DMS153 (cell line): ENCODE results near the gene MORF4L1.
"Not testable (repeated sequence)": the region's sequence is repeated elsewhere in the genome, so short reads cannot be mapped to it uniquely, and the experiment has no call there.

ENCODE experiments used
- DNase-seq: peaks from one replicate; lab custom pipeline; 2025; lab: John Stamatoyannopoulos, UW

Gene MORF4L1

DNA sequence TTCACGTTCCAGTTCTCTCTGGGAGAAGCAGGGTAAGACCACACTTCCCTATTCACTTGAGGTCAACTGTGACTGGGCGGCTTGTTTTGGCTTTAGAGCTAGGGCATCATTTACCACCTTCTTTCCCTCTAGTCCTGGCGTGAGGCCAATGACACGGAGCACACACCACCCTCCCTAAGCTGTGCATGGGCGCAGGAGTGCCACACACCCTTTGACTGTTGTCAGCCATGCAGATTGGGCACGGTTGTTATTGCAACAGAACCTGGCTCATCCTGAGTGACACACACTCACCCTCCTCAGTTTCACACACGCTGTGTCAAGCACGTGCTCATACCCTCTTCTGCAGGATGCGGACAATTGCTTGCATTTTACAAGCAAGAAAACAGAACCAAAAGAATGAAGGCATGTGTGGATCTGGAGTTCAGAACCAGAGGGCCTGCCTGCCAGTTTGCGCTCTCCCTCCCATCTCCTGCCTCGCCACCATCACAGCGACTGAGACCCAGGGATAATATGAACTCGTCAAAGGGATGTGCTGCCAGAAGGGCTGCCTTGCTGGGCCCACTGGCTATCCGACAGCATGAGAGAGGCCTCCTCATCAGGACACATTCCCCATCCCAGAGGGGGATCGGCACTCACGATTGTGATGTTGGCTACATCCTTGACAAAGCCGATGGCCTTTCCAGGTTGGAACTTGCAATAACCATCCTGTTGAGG is 54.5 kb downstream of the MORF4L1 start:
- DNase-seq, result no peak

GRCh38 chr15:78928176-78928575 is 55.5 kb downstream of the MORF4L1 start:
- DNase-seq, result not testable (repeated sequence)

DNA sequence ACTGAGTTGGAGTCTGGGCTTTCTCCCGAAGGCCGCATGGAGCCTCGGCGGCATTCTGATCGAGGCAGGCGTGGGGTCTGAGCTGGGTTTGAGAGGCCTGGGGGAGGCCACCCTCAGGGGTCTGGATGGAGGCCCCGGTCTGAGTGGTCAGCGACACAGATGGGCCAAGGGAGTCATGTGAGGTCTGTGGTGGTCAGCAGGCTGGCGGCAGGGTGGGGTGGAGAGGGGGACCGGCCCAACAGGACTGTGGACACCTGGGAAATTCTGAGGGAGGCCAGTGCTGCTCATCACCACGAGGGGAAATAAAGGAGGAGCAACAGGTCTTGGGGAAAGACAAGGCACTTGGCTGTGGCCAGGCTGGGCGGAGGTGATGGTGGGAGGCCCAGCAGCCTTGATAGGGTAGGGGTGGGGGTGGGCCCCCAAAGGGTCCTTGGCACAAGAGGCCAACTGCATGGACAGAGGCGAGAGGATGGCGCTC is 56.0 kb downstream of the MORF4L1 start:
- DNase-seq, result no peak

DNA sequence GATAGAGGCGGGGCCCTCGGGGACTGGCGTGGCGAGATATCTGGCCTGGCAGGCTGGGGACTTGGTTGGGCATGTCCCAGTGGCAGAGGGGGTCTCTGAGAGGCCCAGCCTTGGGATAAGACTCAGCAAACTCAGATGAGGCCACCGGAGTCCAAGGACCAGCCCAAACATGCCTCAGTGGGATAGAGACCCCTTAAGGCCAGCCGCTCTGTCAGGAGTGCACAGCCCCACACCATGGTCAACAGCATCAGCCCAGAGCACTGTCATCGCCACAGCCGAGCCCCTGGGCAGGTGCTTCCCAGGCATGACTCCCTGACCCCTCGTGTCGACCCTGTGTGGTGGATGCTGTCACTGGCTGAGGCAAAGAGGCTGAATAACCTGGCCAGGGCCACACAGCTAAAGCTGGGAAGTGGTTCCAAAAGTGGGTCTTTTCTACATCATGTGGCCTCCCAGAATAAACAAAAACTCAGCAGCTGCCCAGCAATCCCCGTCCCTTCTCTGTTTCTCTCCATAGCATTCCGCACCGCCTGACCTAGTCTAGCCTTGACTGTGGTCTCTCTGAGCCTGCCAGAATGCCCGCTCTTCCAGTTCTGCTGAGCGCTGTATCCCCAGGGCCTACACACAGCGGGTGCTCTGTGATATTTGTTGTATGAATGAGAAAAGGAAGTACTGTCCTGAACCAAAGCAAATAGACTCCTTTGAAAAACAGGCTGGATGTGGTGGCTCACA is 57.0 kb downstream of the MORF4L1 start:
- no peak for DNase-seq

GRCh38 chr15:78930577-78931388 is 58.1 kb downstream of the MORF4L1 start:
- no peak for DNase-seq

DNA sequence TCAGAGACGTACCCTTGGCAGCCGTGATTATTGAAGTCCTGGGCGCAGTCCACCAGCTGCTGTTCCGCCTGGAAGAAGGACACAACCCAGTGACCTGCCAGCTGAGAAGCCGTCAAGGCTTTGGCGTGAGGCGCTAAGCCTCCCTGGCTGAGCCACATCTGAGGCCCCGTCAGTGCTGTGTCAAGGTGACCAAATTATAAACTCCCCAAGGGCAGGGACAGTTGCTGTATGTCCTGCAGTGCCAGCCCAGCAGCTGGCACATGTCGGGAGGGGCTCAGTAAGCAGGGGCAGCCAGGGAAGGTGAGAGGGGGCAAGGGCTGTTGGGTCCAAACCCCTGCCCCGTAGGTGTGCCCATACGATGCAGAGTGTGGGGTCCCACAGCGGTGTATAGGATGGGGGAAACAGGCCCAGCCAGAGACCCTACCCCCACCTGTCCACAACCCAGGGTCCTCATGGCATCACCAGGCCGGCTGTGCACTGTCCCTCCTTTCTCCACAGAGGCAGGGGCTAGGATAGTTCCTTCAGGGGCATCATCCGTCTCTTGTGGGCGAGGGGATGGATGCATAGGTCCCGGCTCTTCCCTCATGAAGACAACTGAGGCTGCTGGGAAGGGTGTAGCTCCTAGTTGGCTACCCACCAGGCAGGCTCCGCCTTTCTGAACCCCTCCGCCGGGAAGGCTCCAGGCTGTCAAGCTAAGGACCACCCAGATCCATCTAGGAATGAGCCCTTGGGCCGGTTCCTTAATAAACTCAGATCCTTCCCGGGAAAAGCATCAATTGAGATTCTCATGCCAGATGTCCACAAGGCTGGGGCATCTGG is 59.0 kb downstream of the MORF4L1 start:
- no peak for DNase-seq

DNA sequence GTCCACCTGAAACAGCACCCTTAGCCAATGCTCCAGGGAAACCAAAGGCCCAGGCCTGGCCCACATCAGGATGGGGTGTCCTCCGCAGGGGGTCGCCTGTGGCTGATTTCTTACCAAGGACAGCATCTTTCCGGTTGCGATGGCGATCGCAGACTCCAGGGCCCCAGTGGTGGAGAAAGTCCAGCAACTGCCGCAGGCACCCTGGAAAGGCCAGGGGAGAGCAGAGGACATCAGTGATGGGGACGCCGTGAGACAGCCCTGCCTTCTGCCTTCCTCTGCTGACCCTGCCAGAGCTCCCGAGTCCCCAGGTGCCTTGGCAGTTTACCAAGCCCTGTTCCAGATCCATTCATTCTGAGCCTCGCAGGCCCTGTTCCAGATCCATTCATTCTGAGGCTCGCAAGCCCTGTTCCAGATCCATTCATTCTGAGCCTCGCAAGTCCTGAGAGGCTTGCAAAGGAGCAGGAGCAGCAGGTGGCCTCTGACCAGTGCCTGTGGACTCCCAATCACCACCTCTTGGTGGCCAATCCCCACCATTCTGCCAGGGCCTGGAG is 59.6 kb downstream of the MORF4L1 start:
- no peak for DNase-seq

DNA sequence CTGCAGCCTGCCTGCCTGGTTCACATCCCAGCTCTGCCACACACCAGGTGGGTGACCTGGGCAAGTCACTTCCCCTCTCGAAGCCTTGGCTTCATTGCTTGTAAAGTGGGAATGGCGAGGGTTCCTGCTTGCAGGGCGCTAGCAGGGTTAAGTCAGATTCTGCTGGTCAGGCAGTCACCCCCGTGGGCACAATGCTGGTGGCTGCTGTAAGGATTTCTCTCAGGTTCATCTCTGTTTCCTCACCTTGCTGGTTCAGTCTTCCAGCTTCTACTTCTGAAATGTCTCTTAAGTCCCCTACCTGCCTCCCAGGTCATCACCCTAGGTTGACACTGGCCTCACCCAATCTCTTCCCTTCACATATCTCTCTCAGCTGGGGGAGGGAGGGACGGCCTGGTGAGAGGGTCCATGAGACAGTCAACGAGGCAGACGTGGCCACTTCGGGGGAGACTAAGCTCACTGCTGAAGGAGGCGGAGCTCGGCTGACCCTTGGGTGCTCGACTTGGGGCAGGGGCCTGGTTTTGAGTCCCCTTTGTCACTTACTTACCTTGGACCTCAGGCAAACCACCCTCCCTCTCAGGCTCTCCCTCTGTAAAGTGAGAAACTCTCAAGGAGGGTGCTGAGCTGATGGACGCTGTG is 60.6 kb downstream of the MORF4L1 start:
- DNase-seq, result no peak

DNA sequence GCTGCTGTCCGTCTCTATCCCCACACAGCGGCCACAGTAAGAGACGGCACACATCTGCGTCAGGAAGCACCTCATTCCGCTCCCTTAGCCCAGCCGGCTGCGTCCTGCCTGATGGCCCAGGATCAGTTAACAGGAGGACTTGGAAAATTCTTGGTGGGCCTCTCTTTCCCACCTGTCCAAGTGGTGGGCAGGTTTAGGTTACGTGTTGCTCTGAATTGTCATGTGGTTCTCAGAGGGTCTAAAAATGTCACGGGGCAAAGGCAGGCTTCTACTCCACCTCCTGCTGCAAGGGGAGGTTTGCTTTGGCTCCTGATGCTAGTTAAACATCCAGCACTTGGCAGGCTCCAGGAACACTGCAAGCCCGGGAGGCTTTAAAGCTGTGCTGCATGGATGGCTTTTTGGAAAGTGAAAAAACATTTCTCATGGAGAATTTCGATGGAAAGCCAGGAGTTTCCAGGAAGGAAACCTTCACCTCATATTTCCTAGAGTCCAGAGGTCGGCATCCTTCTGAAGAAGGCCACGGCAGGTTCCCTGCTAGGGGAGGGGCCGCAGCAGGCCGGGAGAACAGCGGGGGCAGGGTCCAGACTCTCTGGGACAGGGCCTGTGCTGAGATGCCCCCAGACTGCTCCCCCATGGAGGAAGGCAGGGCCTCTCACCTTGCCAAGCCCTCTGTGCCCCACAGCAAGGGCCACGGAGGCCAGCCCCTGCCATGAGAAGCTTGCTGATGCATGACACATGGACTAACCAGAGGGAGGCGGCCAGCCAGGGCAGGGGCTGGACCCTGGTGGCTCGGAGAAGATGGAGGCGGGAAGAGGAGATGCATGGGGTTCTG is 61.3 kb downstream of the MORF4L1 start:
- DNase-seq, result no peak

GRCh38 chr15:78934655-78935023 is 61.9 kb downstream of the MORF4L1 start:
- DNase-seq, result no peak

- DNase-seq, result no peak
These were observed 64.5 kb downstream of the MORF4L1 start for GRCh38 chr15:78937132-78937739.

DNA sequence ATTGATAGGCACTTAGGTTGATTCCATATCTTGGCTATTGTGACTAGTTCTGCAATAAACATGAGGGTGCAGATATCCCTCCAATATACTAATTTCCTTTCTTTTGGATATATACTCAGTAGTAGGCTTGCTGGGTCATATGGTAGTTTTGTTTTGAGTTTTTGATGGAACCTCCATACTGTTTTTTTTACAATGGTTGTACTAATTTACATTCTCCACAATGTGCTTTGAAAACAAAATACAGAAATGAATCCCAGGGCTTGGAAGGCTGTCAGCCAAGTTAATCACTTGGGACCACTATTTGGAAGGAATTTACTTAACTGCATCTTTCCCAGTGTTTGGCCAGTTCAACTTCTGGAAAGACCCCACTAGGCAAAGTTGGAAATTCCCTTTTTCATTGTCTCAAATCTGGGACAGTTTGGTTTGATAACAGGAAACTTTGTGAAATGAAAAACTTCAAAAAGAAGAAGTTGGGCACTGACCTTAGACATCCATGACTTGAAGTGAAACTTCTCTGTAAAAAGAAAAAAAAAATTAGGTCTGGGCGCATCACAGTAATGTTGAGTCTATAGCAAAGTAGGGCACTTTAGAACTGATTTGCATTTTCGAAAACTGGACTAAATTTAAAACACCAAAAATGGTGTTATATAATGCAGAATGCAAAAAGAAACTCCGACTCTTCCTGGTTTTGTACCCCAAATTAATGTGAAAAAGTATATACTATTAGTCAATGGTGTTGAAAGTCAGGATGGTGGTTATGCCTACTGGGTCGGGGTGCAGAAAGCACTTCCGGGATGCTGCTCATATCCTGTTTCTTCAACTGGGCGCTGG is 66.2 kb downstream of the MORF4L1 start:
- no peak for DNase-seq

- no peak for DNase-seq
These were observed 70.1 kb downstream of the MORF4L1 start for GRCh38 chr15:78942741-78943140.

DNA sequence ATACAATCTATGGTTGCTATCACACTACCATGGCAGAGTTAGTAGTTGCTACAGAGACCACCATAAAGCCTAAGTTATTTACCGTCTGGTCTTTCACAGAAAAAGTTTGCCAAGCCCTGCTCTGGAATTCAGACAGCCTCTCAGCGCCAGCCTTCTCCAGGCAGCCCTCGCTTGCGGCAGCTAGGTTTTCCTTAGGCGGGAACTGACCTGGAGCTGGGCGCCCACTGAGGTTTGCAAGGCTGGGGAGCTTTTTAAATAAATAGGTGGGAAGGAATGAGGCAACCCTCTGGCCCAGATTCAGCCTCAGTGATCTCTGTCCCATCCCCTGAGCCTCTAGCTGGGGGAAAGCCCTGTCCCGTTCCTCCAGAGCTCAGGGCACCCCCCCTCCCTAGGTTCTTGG is 71.0 kb downstream of the MORF4L1 start:
- DNase-seq, result no peak

DNA sequence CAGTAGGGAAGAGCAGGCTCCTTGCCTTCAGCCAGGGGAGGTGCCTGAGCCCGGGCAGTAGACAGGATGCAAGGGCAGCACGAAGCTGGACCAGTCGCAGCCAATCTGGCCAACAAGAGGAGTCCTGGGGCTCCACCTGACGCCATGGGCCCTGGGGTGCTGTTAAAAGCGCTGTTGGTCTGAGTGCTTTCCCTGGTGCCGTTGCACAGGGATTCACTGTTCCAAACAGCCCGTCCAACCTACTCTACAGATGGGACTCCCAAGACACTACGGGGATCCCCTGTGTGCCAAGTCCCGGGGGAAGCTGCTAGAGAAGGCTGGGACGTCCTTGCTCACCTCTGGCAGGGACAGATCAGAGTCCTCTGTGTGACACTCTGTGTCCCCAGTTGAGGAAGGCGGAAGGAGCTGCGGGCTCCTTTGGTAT is 71.5 kb downstream of the MORF4L1 start:
- no peak for DNase-seq

- DNase-seq, result peak; percentile 38
These were observed 72.1 kb downstream of the MORF4L1 start, which contains the start of gene CTSH for GRCh38 chr15:78944669-78945407. Gene CTSH, minus strand, starts transcription at chr15:78945046. Its CDS starts 65 bp downstream, at chr15:78944981.

DNA sequence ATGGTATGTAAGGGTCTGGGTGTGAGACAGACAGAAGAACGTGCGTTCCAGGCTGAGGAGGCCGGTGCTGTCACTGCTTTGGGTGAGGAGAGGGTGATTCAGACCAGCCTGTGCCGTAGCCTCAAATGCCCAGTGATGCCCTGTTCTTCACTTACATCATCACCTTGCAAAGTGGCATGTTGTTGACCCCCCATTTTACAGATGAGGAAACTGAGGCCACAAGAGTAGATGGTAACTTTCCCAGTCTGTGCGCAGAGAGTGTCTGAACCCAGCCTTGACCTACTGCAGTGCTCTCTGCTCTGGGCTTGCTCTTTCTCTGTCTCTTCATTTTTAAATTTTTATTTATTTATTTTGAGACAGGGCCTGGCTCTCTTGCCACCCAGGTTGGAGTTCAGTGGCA is 73.8 kb downstream of the MORF4L1 start:
- DNase-seq, result no peak

DNA sequence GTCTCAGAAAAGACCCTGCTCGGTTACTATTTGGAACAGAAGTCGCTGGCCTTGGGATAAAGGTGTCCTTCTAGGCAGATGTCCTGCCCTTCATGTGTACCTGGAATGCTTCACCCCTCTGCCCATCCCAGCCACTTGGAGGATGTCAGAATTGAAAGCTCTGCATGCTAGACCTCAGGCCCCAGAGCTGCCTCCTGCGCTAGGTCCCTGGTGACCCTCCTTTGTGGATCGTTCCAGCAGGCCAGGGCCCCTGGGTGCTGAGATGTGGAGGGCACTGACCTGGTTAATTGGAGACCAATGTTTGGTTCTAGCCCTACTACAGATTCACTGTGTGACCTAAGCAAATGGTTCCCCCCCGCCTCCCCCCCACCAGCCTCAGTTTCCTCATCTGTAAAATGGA is 74.8 kb downstream of the MORF4L1 start:
- DNase-seq, result no peak
